ENCODE measurements around the gene TEKTIP1.
"Not testable (repeated sequence)": the region's sequence is repeated elsewhere in the genome, so short reads cannot be mapped to it uniquely, and the experiment has no call there.

Gene TEKTIP1

DNA sequence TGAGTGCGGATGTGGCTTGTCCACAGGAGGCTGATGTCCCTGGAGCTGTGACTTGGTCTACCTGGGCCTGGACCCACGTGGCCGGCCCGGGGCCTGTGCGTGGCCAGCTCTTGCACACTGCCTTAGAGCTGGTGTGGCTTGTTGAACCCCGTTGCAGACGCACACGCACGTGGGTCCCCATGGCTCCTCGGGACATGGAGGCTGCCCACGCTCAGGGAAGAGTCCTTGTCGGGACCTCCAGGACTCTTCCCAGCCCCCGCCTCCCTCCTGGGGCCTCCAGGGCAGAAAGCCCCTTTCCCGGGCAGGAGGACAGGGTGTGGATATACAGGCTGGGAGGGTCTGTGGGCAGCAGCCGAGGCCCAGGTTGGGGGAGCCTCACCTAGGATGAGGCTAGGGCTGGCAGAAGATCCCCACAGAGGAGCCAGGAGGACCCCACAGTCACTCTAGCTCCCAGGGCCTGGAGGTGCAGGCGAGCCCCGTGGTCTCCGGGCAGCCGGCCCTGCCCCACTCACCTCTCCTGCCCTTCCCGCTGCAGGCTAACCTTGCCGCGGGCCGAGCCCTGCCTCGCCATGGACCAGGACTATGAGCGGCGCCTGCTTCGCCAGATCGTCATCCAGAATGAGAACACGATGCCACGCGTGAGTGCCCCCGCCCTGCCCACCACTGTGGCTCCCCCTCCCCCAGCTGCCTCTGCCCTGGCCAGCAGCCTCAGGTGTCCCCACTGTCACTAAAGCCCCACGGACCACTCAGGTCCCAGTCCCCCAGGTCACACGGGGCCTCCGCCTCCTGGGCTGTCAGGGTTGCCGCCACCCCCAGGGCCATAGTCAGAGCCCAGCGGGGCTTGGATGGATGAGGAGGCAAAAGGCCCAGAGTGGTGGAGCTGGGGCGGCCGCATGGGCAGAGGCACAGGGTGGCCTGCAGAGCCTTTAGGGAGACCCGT is 16.3 kb upstream of the TEKTIP1 start:
- no peak for DNase-seq (ENCODE audit: low read depth in 3 of 3, low spot score in 1 of 3)

DNA sequence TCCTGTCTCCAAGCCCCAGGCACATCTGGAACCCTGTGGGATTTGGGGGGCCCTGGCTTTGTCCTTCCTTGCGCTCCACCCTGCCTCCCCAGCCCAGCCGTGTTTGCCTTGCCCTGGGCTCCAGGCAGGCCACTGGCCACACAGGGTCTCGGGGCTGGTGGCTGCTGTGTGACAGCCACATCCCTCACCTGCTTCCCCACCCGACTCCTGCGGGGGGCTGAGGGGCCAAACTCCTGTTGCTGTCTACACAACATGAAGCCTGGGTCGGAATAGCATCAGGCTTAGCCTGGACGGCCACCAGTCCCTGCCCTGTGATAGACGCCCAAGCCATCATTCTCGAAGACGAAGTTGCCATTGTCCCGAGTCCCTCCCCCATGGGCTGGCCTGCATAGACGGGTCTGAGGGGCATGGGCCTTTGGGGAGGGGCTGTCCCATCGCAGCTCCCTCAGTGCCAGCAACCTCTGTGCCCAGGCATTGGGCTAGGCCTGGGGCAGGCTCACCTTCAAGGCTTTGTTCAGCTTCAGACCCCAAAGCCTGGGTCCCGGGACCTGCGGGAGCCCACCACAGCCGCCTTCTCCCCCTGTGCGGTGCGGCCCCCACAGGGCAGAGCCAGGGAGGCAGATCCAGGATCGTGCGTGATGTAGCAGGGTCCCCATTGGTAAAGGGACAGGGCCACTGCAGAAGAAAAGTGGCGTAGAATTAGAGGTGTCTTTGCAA is 15.5 kb upstream of the TEKTIP1 start:
- DNase-seq (ENCODE audit: low read depth in 3 of 3, low spot score in 1 of 3): no peak

DNA sequence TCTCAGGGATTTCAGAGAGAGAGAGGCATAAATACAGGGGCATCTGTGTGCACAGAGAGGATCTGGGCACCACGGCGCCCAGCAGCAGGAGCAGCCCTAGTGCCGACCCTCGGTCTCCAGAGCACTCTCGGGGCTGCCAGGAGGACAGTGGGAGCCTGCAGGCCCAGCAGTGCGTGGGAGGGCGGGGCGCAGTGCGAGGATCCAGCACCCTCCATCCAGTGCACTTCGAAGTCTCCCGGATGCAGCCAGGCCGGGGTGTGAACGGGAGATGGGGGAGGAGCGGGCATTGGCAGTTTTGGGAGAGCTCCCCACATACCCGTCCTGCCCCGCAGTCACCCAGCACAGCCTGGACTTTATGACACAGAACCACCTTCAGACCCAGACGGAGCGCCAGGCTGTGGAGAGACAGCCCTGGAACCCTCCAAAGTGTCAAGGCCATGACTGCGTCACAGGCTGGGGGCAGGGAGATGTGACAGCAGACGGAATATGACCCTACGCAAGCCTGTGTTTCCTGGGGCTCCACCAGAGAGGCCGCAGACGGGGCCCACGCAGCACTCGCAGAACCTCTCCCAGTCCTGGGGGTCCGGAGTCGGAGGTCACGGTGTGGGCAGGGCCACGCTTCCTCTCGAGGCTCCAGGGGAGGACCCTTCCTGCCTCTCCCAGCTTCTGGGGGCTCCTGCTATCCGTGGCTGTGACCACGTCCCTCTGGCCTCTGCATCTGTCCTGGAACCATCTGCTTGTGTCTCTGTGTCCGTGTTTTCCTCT is 14.7 kb upstream of the TEKTIP1 start:
- DNase-seq (ENCODE audit: low read depth in 3 of 3, low spot score in 1 of 3): no peak

DNA sequence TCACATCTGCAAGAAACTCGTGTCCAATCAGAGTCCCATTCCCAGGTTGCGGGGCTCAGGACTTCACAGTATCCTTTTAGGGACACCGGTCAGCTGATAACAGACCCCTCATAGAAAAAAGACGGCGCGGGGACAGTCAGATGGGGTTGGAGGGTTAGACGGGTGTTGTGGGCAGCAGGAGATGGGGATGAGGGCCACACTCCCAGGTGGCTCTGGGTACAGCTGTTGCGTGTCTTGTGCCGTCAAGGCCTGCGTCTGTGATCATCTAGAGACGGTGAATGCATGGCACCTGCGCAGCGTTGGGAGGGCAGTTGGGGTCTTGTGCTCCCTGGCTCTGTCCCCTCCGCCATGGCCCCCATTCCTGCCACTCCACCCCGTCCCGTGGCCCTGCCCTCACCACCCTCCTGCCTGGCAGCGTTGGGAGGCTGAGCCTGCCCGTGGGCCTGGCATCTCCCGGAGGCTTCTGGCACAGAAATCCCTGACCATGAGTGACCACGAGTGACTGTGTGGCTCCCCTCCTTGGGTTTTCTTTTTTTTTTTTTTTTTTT is 14.0 kb upstream of the TEKTIP1 start:
- no peak for DNase-seq (ENCODE audit: low read depth in 3 of 3, low spot score in 1 of 3)

DNA sequence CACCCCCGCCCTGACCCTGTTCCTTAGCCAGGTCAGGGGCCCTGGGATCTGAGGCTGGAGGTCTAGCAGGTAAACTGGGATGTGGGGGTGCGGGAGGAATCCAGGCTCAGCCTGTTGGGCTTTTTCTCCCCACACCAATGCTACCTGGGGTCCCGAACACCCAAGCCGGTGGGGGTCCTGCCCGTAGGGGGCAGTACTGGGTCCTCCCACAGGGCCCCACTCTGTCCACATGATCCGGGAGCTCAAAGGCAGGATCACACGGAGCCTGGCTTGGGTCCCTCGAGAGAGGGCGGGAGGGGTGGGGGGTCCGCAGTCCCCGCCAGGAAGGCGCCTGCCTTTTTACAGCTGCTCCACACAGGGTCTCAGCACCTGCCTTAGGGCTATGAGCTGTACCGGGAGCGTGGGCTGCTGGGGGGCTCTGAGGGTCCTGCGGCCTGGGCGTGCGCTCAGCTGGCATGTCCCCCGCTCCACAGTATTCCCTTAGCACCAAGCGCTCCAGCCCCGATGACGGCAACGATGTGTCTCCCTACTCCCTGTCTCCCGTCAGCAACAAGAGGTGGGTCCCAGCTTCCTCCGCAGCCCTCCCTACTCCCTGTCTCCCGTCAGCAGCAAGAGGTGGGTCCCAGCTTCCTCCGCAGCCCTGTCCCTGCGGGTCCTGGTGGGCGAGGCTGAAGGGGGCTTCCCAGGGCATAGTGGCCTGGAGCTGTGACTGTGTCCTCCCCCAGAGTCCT is 12.3 kb upstream of the TEKTIP1 start:
- no peak for DNase-seq (ENCODE audit: low read depth in 3 of 3, low spot score in 1 of 3)

DNA sequence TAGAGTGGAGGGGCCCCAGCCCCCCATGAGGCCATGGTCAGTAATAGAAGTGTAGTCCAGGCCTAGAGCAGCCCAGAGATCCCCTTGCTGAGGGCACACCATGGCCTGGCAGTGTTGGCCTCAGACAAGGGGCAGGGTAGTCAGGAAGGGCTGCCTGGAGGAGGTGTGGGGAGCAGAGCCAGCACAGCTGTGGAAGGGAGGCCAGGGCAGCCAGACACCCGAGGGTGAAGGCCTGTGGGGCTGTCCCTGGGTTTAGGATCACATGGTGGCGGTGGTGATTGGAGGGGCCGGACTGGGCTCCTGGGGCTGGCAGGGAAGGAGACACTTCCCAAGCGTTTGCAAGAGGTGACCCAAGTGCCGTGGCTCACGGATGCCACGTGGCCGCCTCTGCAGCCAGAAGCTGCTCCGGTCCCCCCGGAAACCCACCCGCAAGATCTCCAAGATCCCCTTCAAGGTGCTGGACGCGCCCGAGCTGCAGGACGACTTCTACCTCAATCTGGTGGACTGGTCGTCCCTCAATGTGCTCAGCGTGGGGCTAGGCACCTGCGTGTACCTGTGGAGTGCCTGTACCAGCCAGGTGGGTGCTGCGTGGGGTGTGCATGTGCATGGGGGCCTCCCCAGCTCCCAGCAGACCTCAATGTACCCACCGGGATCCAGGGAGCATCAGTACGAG is 11.6 kb upstream of the TEKTIP1 start:
- no peak for DNase-seq (ENCODE audit: low read depth in 3 of 3, low spot score in 1 of 3)

DNA sequence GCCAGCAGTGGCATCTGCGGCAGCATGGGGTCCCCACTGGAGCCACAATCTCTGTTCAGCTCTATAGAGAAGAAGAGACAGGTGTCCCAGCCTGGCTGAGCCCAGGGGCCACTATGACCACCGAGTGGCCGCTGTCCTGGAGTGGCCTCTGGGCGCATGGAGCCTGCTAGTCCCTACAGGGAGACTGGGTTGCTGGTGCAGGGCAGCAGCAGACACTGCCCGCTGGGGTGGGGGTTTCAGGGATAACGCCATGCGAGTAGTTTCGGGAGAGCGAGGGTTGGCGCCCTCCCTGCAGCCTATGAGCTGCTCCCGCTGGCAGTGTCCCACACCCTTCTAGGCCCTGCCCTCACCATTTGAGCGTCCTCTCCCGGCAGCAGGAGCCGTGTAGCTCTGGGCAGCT is 10.9 kb upstream of the TEKTIP1 start:
- no peak for DNase-seq (ENCODE audit: low read depth in 3 of 3, low spot score in 1 of 3)

DNA sequence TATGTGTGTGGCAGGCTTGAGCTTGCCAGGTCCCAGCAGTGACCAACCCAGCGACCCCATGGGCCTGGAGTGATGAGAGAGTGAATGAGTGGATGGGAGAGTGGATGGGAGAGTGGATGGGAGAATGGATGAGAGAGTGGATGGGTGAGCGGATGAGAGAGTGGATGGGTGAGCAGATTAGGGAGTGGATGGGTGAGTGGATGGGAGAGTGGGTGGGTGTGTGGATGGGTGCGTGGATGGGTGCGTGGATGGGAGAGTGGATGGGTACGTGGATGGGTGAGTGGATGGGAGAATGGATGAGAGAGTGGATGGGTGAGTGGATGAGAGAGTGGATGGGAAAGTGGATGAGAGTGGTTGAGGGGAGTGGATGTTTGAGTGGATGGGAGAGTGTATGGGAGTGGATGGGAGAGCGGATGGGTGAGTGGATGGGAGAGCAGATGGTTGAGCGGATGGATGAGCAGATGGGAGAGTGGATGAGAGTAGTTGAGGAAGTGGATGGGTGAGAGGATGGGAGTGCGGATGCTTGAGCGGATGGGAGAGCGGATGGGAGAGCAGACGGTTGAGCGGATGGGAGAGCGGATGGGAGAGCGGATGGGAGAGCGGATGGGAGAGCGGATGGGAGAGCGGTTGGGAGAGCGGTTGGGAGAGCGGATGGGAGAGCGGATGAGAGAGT is 10.3 kb upstream of the TEKTIP1 start:
- DNase-seq (ENCODE audit: low read depth in 3 of 3, low spot score in 1 of 3): no peak

DNA sequence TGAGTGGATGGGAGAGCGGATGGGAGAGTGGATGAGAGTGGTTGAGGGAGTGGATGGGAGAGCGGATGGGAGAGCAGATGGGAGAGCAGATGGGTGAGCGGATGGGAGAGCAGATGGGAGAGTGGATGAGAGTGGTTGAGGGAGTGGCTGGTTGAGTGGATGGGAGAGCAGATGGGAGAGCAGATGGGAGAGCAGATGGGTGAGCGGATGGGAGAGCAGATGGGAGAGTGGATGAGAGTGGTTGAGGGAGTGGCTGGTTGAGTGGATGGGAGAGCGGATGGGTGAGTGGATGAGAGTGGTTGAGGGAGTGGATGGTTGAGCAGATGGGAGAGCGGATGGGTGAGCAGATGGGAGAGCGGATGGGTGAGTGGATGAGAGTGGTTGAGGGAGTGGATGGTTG is 9.7 kb upstream of the TEKTIP1 start:
- DNase-seq (ENCODE audit: low read depth in 3 of 3, low spot score in 1 of 3): not testable (repeated sequence)

DNA sequence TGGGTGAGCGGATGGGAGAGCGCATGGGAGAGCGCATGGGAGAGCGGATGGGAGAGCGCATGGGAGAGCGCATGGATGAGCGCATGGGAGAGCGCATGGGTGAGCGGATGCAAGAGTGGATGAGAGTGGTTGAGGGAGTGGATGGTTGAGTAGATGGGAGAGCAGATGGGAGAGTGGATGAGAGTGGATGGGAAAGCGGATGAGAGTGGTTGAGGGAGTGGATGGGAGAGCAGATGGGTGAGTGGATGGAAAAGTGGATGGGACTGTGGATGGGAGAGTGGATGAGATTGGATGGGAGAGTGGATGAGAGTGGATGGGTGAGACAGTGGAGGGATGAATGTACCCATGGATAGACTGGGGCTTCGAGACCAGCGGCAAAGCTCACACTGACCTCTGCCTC is 8.6 kb upstream of the TEKTIP1 start:
- no peak for DNase-seq (ENCODE audit: low read depth in 3 of 3, low spot score in 1 of 3)

DNA sequence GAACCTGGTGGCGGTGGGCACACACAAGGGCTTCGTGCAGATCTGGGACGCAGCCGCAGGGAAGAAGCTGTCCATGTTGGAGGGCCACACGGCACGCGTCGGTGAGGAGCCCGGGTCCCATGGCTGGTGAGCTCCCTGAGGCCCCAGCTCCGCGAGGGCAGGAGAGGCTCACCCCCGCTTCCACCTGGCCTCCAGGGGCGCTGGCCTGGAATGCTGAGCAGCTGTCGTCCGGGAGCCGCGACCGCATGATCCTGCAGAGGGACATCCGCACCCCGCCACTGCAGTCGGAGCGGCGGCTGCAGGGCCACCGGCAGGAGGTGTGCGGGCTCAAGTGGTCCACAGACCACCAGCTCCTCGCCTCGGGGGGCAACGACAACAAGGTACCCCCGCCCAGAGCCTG is 7.3 kb upstream of the TEKTIP1 start:
- DNase-seq (ENCODE audit: low read depth in 3 of 3, low spot score in 1 of 3): no peak

DNA sequence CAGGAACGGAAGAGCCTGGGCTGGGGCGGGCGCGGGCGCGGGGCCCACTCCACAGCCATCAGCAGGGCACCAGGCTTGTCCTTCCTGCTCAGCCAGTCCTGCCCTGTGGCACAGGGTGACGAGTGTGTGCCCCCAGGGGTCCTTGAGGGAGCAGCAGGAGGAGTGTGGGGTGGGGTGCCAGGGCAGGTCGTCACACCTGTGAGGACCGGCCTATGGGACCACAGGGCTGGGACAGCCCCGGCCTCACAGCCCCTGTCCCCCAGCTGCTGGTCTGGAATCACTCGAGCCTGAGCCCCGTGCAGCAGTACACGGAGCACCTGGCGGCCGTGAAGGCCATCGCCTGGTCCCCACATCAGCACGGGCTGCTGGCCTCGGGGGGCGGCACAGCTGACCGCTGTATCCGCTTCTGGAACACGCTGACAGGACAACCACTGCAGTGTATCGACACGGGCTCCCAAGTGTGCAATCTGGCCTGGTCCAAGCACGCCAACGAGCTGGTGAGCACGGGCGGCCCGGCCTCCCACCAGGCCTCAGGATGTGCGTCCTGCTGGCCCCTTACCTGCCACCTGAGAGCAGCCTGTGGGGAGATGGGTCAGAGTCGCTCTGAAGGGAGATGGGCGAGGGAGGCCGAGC is 6.7 kb upstream of the TEKTIP1 start:
- DNase-seq (ENCODE audit: low read depth in 3 of 3, low spot score in 1 of 3): no peak

DNA sequence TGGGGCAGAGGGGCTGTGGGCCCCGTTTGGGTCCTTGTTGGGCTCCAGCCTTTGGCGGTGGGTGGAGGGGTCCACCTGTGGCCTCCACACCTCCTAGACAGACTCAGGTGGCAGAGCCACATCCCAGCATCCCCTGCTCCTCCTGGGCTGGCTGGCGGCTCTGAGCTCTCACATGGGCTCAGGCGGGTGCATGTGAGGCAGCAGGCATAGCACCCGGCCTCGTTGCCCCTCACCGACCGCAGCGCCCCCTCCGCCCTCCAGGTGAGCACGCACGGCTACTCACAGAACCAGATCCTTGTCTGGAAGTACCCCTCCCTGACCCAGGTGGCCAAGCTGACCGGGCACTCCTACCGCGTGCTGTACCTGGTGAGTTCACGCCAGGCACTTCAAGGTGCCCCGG is 5.9 kb upstream of the TEKTIP1 start:
- no peak for DNase-seq (ENCODE audit: low read depth in 3 of 3, low spot score in 1 of 3)

DNA sequence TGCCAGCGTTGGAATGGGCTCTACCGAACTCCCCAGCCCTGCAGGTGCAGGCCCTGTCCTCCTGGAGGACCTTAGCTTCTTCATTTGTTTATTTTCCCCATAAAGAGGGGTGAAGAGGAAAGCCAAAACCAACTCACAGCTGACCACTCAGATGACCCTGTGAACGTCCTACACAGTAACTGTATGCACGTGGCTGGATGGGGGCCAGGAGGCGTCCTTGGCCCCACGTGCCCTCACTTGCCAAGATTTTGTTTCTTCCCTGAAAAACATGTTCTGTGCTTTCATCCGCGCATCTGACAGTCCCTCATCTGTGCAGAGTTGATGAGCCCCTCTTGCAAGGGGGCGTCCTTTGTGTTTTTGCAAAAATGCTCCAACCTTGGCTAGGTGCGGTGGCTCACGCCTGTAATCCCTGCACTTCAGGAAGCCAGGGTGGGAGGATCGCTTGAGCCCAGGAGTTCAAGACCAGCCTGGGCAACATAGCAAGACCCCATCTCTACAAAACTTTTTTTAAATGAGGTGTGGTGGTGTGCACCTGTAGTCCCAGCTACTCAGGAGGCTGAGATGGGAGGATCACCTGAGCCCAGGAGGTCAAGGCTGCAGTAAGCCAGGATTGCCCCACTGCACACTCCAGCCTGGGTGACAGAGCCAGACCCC is 5.3 kb upstream of the TEKTIP1 start:
- DNase-seq (ENCODE audit: low read depth in 3 of 3, low spot score in 1 of 3): no peak

DNA sequence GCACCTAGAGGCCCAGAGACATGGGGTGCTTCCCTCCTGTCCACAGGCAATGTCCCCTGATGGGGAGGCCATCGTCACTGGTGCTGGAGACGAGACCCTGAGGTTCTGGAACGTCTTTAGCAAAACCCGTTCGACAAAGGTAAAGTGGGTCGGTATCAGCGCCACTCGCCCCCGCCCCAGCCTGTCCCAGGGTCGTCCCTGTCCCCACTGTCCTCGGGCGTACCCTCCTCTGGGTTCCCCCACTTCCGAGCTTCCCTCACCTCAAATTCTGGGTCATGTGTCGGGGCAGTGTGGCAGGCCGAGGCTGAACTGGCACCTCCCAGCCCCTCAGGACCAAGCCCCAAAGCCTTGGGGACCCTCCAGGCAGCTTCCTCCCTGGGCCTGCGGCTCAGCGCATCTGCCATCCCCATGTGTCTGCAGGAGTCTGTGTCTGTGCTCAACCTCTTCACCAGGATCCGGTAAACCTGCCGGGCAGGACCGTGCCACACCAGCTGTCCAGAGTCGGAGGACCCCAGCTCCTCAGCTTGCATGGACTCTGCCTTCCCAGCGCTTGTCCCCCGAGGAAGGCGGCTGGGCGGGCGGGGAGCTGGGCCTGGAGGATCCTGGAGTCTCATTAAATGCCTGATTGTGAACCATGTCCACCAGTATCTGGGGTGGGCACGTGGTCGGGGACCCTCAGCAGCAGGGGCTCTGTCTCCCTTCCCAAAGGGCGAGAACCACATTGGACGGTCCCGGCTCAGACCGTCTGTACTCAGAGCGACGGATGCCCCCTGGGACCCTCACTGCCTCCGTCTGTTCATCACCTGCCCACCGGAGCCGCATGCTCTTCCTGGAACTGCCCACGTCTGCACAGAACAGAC is 4.4 kb upstream of the TEKTIP1 start:
- no peak for DNase-seq (ENCODE audit: low read depth in 3 of 3, low spot score in 1 of 3)

DNA sequence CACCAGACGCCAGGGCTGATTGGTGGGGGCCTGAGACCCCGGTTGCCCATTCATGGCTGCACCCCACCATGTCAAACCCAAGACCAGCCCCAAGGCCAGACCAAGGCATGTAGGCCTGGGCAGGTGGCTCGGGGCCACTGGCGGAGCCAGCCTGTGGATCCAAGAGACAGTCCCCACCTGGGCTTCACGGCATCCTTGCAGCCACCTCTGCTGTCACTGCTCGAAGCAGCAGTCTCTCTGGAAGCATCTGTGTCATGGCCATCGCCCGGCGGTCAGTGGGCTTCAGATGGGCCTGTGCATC is 3.8 kb upstream of the TEKTIP1 start:
- no peak for DNase-seq (ENCODE audit: low read depth in 3 of 3, low spot score in 1 of 3)

DNA sequence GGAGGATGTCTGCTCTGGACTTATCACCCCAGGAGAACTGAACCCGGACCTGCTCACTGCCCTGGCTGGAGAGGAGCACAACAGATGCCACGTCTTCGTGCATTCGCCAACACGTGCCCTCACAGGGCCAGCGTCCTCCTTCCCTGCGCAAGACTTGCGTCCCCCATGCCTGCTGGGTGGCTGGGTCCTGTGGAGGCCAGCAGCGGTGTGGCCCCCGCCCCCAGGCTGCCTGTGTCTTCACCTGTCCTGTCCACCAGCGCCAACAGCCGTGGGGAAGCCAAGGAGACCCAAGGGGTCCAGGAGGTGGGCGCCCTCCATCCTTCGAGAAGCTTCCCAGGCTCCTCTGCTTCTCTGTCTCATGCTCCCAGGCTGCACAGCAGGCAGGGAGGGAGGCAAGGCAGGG is 3.4 kb upstream of the TEKTIP1 start:
- no peak for DNase-seq (ENCODE audit: low read depth in 3 of 3, low spot score in 1 of 3)

DNA sequence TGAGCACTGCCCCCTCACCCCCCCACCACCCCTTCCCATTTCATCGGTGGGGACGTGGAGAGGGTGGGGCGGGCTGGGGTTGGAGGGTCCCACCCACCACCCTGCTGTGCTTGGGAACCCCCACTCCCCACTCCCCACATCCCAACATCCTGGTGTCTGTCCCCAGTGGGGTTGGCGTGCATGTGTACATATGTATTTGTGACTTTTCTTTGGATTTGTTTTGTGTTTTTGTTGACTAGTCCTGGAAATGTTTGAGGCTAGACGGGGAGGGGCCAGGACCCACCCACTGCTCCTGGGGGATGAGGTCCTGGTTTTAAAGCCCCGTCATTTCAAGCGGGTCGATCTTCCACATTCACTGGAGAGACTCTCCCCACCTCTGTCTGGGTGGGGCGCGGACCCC is 3.0 kb upstream of the TEKTIP1 start:
- DNase-seq (ENCODE audit: low read depth in 3 of 3, low spot score in 1 of 3): no peak

Data from stimulated activated CD4-positive, alpha-beta T cell treated with anti-CD3 and anti-CD28 coated beads, TNF-alpha, amount 100 ng/mL, for 1 hour (primary cell).